SKM-1 treated with dmso at 0.1 percent for 144 hours (cell line): ENCODE data around the gene GJD3.
A peak's percentile ranks its signal among the peaks of the same experiment; 100 is the strongest.
"Not testable (repeated sequence)": the region's sequence is repeated elsewhere in the genome, so short reads cannot be mapped to it uniquely, and the experiment has no call there.

ENCODE experiments used
- DNase-seq: peaks from one replicate; lab custom pipeline; 2025; ENCODE audit not compliant: unreplicated experiment; lab: John Stamatoyannopoulos, UW

GJD3 gene

GRCh38 chr17:40364121-40364861 is at the start of gene GJD3:
Gene GJD3 (minus strand): TSS chr17:40364737. CDS start chr17:40363815, 922 bp downstream.
- no peak for DNase-seq

- DNase-seq, result not testable (repeated sequence)
Measured at GRCh38 chr17:40414312-40414711, 49.8 kb upstream of the GJD3 start.

- DNase-seq, result no peak
Measured at GRCh38 chr17:40412880-40413279, 48.3 kb upstream of the GJD3 start.

GRCh38 chr17:40411821-40412220 is 47.3 kb upstream of the GJD3 start:
- no peak for DNase-seq

GRCh38 chr17:40410082-40410481 is 45.5 kb upstream of the GJD3 start:
- no peak for DNase-seq

GRCh38 chr17:40409540-40409939 is 45.0 kb upstream of the GJD3 start:
- not testable (repeated sequence) for DNase-seq

GRCh38 chr17:40407460-40407859 is 42.9 kb upstream of the GJD3 start:
- DNase-seq, result no peak

GRCh38 chr17:40404003-40404402 is 39.5 kb upstream of the GJD3 start:
- no peak for DNase-seq

GRCh38 chr17:40402668-40403067 is 38.1 kb upstream of the GJD3 start:
- no peak for DNase-seq

GRCh38 chr17:40399185-40399584 is 34.6 kb upstream of the GJD3 start:
- DNase-seq, result peak; percentile 43

- not testable (repeated sequence) for DNase-seq
Measured at GRCh38 chr17:40386555-40386954, 22.0 kb upstream of the GJD3 start.

GRCh38 chr17:40382251-40382650 is 17.7 kb upstream of the GJD3 start:
- no peak for DNase-seq

GRCh38 chr17:40378966-40379365 is 14.4 kb upstream of the GJD3 start:
- no peak for DNase-seq

- no peak for DNase-seq
Measured at GRCh38 chr17:40377832-40378231, 13.3 kb upstream of the GJD3 start.

- not testable (repeated sequence) for DNase-seq
Measured at GRCh38 chr17:40376541-40376940, 12.0 kb upstream of the GJD3 start.

GRCh38 chr17:40375786-40376185 is 11.2 kb upstream of the GJD3 start:
- not testable (repeated sequence) for DNase-seq

- DNase-seq, result no peak
Measured at GRCh38 chr17:40374821-40375498, 10.4 kb upstream of the GJD3 start.

GRCh38 chr17:40373999-40374398 is 9.5 kb upstream of the GJD3 start:
- DNase-seq, result no peak

GRCh38 chr17:40373324-40373723 is 8.8 kb upstream of the GJD3 start:
- no peak for DNase-seq

- DNase-seq, result not testable (repeated sequence)
Measured at GRCh38 chr17:40372644-40373043, 8.1 kb upstream of the GJD3 start.

GRCh38 chr17:40372031-40372430 is 7.5 kb upstream of the GJD3 start:
- no peak for DNase-seq

- no peak for DNase-seq
Measured at GRCh38 chr17:40371261-40371929, 6.9 kb upstream of the GJD3 start.
